ENCODE results near the gene ASCC3.
"Not testable (repeated sequence)": the region's sequence is repeated elsewhere in the genome, so short reads cannot be mapped to it uniquely, and the experiment has no call there.

Gene ASCC3, protein sequence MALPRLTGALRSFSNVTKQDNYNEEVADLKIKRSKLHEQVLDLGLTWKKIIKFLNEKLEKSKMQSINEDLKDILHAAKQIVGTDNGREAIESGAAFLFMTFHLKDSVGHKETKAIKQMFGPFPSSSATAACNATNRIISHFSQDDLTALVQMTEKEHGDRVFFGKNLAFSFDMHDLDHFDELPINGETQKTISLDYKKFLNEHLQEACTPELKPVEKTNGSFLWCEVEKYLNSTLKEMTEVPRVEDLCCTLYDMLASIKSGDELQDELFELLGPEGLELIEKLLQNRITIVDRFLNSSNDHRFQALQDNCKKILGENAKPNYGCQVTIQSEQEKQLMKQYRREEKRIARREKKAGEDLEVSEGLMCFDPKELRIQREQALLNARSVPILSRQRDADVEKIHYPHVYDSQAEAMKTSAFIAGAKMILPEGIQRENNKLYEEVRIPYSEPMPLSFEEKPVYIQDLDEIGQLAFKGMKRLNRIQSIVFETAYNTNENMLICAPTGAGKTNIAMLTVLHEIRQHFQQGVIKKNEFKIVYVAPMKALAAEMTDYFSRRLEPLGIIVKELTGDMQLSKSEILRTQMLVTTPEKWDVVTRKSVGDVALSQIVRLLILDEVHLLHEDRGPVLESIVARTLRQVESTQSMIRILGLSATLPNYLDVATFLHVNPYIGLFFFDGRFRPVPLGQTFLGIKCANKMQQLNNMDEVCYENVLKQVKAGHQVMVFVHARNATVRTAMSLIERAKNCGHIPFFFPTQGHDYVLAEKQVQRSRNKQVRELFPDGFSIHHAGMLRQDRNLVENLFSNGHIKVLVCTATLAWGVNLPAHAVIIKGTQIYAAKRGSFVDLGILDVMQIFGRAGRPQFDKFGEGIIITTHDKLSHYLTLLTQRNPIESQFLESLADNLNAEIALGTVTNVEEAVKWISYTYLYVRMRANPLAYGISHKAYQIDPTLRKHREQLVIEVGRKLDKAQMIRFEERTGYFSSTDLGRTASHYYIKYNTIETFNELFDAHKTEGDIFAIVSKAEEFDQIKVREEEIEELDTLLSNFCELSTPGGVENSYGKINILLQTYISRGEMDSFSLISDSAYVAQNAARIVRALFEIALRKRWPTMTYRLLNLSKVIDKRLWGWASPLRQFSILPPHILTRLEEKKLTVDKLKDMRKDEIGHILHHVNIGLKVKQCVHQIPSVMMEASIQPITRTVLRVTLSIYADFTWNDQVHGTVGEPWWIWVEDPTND (N-terminal part only)

GRCh38 chr6:100880853-100881706 is at the start of gene ASCC3:
ASCC3 (minus strand) TSS chr6:100881329; CDS start chr6:100867997, 13,332 bp downstream.
- DNase-seq, result peak; percentile 90

- DNase-seq, result no peak
Measured at GRCh38 chr6:100925749-100926148, 44.6 kb upstream of the ASCC3 start.

DNA sequence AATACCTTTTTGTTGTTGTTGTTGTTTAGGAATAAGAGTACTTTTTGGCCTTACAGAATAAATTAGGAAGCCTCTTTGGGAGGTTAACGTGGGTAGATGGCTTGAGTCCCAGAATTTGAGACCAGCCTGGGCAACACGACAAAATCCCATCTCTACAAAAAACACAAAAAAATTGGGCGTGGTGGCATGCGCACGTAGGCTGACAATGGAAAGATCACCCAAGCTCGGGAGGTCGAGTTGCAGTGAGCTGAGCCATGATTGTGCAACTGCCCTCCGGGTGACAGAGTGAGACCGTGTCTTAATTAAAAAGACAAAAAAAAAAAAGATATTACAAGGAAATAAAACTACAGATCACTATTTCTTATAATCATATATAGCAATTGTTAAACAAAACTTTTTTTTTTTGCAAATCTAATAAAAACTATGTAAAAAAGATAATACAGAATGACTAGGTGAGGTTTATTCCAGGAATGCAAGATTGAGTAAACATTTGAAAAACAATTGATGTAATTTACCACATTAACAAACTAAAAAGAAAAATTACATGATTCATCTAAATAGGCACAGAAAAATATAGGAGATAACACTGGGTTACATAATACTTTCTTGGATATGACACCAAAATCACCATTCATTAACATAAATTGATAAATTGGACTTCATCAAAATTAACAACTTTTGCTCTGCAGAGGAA is 43.6 kb upstream of the ASCC3 start:
- no peak for DNase-seq

GRCh38 chr6:100923481-100924165 is 42.5 kb upstream of the ASCC3 start:
- DNase-seq, result no peak

DNA sequence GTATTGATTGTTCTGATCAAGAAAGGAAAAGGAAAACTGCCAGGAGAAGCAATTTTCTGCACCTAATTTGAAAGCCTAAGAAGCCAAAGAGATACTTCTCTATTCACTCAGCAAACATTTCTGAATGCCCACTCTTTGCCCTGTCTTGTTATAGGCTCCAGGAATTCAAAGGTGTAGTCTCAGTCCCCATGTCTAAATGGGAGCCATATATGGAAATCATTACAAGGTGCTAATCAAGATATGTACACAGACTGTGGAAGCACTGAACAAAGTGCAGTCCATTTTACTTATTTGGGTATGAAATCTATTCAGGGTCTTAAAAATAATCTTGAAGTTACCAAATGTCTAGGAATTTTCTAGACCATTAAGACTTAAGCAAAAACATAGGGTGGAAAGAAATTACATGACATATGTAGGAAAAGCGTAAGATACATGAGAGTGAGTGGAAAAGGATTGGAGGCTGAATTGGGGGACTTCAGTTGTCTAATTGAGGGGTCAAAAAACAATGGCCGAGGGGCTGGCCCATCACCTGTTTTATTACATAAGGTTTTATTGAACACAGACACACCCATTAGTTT is 39.0 kb upstream of the ASCC3 start:
- no peak for DNase-seq

- no peak for DNase-seq
Measured at GRCh38 chr6:100918152-100918551, 37.0 kb upstream of the ASCC3 start.

- DNase-seq, result no peak
Measured at GRCh38 chr6:100915876-100916275, 34.7 kb upstream of the ASCC3 start.

DNA sequence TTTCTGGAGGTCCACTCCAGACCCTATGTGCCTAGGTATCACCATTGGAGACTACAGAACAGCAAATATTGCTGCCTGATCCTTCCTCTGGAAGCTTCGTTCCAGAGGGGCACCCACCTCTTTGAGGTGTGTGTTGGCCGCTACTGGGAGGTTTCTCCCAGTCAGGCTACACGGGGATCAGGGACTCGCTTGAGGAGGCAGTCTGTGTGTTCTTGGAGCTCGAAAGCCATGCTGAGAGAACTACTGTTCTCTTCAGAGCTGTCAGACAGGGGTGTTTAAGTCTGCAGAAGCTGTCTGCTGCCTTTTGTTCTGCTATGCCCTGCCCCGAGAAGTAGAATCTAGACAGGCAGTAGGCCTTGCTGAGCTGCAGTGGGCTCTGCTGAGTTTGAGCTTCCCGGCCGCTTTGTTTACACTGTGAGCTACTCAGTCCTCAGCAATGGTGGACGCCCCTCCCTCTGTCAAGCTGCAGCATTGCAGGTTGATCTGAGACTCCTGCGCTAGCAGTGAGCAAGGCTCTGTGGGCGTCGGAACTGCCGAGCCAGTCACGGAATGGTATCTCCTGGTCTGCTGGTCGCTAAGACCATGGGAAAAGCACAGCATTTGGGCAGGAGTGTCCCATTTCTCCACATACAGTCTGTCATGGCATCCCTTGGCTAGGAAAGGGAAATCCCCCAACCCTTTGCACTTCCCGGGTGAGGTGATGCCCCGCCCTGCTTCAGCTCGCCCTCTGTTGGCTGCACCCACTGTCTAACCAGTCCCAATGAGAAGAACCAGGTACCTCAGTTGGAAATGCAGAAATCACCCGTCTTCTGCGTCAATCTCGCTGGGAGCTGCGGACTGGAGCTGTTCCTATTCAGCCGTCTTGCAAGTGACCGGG is 32.5 kb upstream of the ASCC3 start:
- DNase-seq, result no peak

DNA sequence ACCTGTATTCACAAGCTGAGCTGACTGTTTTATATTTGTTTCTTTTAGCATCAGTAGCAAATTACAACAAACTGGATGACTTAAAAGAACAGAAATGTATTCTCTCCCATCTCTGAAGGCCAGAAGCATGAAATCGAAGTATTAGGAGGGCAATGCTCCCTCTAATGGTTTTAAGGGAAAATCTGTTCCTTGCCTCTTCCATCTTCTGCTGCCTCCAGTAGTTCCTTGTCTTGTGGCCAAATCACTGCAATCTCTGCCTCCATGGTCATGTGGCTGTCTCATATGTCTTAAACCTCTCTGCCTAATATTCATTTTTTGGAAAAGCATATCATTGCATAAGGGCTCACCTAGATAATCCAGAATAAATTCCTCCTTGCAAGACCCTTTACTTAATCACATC is 25.2 kb upstream of the ASCC3 start:
- DNase-seq, result no peak

DNA sequence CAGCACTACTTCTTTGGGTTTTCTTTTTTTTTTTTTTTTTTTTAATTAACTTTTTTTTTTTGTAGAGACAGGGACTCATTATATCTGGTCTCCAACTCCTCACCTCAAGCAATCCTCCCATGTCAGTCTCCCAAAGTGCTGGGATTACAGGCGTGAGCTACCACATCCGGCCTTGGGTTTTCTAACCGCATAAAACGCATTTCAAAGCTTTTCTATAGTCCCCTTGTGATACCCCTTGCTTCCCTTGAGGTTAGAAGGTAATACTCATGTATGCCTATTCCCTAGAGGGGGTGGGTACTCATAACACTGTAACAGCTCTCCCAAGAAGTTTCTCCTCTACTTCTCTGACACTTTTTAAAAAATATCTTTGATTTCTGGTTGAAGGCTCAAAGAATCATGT is 23.9 kb upstream of the ASCC3 start:
- DNase-seq, result no peak

DNA sequence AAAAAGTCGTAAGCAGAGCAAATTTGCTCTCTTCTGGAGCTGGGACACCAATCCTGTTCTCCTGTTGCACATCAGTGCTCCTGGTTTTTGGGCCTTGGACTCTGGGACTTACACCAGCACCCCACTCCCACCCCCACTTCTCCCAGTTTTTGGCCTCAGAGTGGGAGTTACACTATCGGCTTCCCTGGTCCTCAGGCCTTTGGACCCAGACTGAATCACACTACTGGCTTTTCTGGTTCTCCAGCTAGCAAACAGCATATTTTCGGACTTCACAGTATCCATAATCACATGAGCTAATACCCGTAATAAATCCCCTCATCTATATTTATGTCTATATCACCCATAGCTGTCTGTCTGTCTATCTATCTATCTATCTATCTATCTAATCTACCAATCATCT is 23.2 kb upstream of the ASCC3 start:
- DNase-seq, result no peak

- no peak for DNase-seq
Measured at GRCh38 chr6:100901582-100901981, 20.5 kb upstream of the ASCC3 start.

GRCh38 chr6:100899202-100899601 is 18.1 kb upstream of the ASCC3 start:
- no peak for DNase-seq

- no peak for DNase-seq
Measured at GRCh38 chr6:100897671-100898070, 16.5 kb upstream of the ASCC3 start.

GRCh38 chr6:100893743-100894142 is 12.6 kb upstream of the ASCC3 start:
- DNase-seq, result no peak

DNA sequence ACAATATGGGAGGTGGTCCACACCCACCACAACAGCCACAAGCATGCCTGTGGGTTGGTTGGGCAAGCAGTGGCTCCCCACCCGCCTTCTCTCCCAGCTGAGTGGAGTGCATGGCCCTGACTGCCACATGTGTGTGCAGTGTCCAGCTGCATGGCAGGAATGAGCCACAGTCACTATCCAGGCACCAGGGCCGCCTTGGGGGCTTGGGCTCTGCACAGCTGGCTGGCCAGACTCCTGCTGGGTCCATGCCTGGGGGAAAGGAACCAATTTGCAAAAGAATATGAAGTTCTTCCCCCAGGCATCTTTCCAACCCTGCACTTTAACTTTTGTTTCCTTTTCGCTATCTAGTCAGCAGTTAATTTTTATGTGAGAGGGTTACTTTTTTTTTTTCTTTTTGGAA is 11.6 kb upstream of the ASCC3 start:
- no peak for DNase-seq

DNA sequence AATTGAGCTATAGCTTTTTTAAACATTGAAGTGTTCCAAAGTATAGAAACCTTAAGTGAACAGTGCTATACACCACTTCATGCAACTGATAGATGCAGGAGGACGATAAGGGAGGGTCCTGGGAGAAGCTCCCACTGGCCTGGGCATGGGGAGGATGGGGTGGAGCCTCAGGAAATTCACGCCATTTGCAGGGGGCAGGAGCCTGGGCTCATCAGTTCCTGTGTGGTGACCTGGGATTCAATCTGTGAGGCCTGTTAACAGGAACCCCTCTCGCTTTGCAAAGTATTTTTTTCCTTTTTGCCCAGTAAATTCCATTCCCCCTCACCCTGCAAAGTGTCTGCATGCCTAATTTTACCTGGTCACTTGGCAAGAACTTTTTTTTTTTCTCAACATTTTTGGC is 11.0 kb upstream of the ASCC3 start:
- DNase-seq, result no peak

DNA sequence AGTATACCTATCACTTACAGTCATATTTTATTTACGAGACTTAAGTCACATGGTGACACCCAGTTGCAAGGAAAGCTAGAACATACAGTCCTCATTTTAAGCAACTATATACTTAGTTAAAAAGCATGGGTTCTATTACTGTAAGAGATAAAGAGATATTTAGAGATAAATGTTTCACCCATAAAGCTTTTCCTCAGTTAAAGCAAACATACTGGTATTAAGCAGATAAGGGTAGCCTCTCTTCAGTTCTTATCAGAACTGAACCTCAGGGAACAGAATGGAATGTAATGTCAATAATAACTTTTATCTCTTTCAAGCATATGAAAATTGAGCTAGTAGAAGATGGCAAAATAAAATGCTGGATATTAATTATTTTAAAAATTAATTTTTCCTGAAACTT is 9.9 kb upstream of the ASCC3 start:
- no peak for DNase-seq

DNA sequence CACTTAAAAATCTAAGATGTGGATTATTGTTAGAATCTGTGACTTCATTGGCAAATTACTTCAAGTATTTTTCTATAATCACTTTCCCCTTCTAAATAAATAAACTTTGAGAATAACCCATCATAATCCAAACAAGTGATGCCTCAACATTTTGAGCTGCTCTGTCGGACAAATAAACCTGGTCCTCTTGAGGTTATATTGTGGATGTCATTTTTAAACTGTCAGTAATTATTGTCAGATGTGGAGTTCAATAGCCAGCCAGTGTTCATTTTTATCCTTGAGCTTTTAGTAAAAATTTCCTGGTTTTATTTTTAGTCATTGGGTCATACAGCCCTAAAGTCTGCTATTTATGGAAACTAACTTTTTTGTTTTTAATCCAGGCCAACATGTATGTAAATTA is 9.5 kb upstream of the ASCC3 start:
- not testable (repeated sequence) for DNase-seq

DNA sequence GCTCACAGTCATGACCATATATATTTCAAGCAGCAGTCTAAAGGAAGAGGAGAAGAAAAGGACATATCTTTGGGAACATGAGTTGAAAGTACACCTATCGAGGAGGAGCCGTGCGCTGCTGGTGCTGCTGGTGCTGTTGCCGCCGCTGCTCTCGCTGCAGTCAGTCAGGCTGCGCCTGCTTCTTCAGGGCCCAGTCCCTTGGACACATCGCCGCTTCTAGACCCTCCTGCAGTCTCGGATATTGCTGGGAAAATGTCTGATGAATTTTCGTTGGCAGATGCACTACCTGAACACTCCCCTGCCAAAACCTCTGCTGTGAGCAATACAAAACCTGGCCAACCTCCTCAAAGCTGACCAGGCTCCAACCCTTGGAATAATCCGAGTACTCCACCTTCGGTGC is 8.2 kb upstream of the ASCC3 start:
- no peak for DNase-seq
